Psoas muscle (tissue), 8 donors: ENCODE data around the gene CLN3. TPM values are rescaled to one million over a fixed set of nuclear protein-coding genes. Genes with fewer than 3 reads are reported as not detected.

Source experiments
- ATAC-seq, 4 donors: fragments of 200-7000 bp; cut with Tn5 transposase; one replicate each; pipeline ENCODE4 v1.9.1; 2020; ENCODE audit warnings: moderate library complexity in 3 of 4, mild to moderate bottlenecking in 2 of 4
- DNase-seq, 2 donors: peaks; one replicate each; pipeline ENCODE4 v3.0.0-alpha.2; 2020
- H3K27ac ChIP-seq: fragments of 200-600 bp; one replicate; pipeline ENCODE4 v1.8.0; 2022
- H3K27me3 ChIP-seq, 3 donors: fragments of 200-600 bp in 1 of 3; one replicate each; pipeline versions ENCODE4 v1.6.1 to v1.8.0; 2013 to 2022; ENCODE audit warnings: low read length in 2 of 3, mild to moderate bottlenecking in 2 of 3, moderate library complexity in 1 of 3; ENCODE audit not compliant: insufficient read depth in 3 of 3
- H3K36me3 ChIP-seq, 2 donors: fragments of 200-600 bp in 1 of 2; one replicate each; pipeline versions ENCODE4 v1.6.1 to v1.8.0; 2013 to 2022; ENCODE audit warnings: low read depth in 1 of 2, mild to moderate bottlenecking in 1 of 2, moderate library complexity in 1 of 2; ENCODE audit not compliant: insufficient read depth in 1 of 2
- H3K4me1 ChIP-seq: fragments of 200-600 bp; one replicate; pipeline ENCODE4 v1.8.0; 2022
- H3K4me3 ChIP-seq: fragments of 200-600 bp; one replicate; pipeline ENCODE4 v1.8.0; 2022; ENCODE audit warnings: mild to moderate bottlenecking
- H3K9me3 ChIP-seq: fragments of 200-600 bp; one replicate; pipeline ENCODE4 v1.8.0; 2022
- WGBS, 3 donors: extraction: QIAGEN DNeasy Blood & Tissue Kit; methylation state at CpG; one replicate each; pipeline versions ENCODE4 v1.1.6 to v1.1.7; 2013; 5-methylcytosine and 5-hydroxymethylcytosine counted together
- intact Hi-C, 2 donors: fragments of 100-400 bp; cut with DNase I; formaldehyde crosslinking; loops; one replicate each; pipeline versions ENCODE4 v1.11.0 to v1.14.2; 2022
- polyA plus RNA-seq, 3 donors: library from polyadenylated mRNA; stranded (reverse); fragments of 200-250 nt; gene quantifications; one replicate each; pipeline ENCODE4 v1.2.3, GENCODE V29; 2013
- total RNA-seq, 4 donors: library from RNA; stranded (reverse); fragmentation: NEBNext Ultra II Directional in 2 of 4; extraction: Animal tissue kit (Norgen Biotek cat#: 25700) in 2 of 4; gene quantifications; one replicate each; pipeline versions ENCODE4 v1.2.1 to v1.2.4, GENCODE V29; 2021 to 2023
- TF ChIP-seq, protein P1 (sequence below): fragments of 200-600 bp; IDR thresholded peaks from one replicate; pipeline ENCODE4 v1.8.0; 2022; ENCODE audit warnings: antibody characterized with exemption
- donor health status: healthy with polysubstance abuse.
- donor health status: DM: no; HTN: no; CAD: no; lungs with moderate emphysema.
- donor health status: Bipolar disorder and iron deficiency.
- donor health status: healthy.
- donor health status: DM: yes; HTN: yes; CAD: no.
- donor health status: DM: no; HTN: no; CAD: no.
- donor health status: DM: no; HTN: no; CAD: no.
- donor health status: DM: yes; HTN: yes; CAD: no.

Gene CLN3
- total and polyA plus RNA-seq, 7 donors, result 10.8 to 29.3 (median 15.3) TPM

- no peaks in the 10 kb centered on the region for H3K9me3 ChIP-seq
- 57 to 71% (median 68%) methylated on average over 19 of the region's 19 CpGs for WGBS, 3 donors
- ATAC-seq, result no peak
- no peak overlapping the region for H3K27ac ChIP-seq
- intact Hi-C loops, result no loop called here
- no peaks in the 10 kb centered on the region for H3K4me1 ChIP-seq
- no peaks in the 10 kb centered on the region for H3K36me3 ChIP-seq
- peak overlapping the region; percentile 16 for H3K4me3 ChIP-seq
- DNase-seq, result peak in 1 of 2 donors; percentile 63
- TF ChIP-seq, protein P1, sequence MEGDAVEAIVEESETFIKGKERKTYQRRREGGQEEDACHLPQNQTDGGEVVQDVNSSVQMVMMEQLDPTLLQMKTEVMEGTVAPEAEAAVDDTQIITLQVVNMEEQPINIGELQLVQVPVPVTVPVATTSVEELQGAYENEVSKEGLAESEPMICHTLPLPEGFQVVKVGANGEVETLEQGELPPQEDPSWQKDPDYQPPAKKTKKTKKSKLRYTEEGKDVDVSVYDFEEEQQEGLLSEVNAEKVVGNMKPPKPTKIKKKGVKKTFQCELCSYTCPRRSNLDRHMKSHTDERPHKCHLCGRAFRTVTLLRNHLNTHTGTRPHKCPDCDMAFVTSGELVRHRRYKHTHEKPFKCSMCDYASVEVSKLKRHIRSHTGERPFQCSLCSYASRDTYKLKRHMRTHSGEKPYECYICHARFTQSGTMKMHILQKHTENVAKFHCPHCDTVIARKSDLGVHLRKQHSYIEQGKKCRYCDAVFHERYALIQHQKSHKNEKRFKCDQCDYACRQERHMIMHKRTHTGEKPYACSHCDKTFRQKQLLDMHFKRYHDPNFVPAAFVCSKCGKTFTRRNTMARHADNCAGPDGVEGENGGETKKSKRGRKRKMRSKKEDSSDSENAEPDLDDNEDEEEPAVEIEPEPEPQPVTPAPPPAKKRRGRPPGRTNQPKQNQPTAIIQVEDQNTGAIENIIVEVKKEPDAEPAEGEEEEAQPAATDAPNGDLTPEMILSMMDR, result no peak
- H3K27me3 ChIP-seq, result no peaks in the 10 kb centered on the region
Observed at GRCh38 chr16:28496844-28497243, 5.0 kb upstream of the CLN3 start.

GRCh38 chr16:28495795-28496749 lies 4.2 kb upstream of the CLN3 start:
- 78 to 87% (median 85%) methylated on average over 18 to 20 of the region's 20 CpGs for WGBS, 3 donors
- TF ChIP-seq, protein P1, result no peak
- no peaks in the 10 kb centered on the region for H3K4me1 ChIP-seq
- no peak overlapping the region for H3K27ac ChIP-seq
- H3K36me3 ChIP-seq, result no peaks in the 10 kb centered on the region
- ATAC-seq, result no peak
- H3K9me3 ChIP-seq, result no peaks in the 10 kb centered on the region
- intact Hi-C loops, result no loop called here
- H3K4me3 ChIP-seq, result no peak overlapping the region
- no peaks in the 10 kb centered on the region for H3K27me3 ChIP-seq
- no peak for DNase-seq

DNA sequence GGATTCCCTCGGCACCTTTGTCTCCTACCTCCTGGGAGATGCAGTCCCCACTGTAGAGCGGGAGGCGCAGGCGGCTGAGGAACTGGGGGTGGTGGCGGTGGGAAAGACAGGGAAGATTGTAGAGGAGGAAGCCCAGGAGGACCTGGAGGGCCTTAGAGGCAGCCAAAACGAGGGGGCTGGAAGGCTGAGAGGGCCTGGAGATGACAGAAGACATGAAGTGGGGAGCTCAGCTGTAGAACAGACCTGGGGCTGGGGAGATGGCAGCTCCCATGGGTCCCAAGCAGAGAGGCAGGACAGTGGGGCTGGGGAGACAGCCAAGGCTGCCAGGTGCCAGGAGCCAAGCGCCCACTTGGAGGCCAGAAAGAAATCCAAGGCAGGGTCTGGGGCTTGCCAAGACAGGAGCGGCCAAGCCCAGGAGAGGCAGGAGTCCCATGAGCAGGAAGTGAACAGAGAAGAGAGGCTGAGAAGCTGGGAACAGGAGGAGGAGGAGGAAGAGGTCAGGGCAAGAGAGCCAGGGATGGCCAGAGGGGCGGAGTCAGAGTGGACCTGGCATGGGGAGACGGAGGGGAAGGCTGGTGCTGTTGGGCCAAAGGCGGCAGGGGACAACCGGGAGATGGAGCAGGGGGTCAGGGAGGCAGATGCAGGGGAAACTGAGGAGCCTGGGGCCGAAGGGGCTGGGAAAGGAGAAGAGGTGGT lies 3.4 kb upstream of the CLN3 start:
- intact Hi-C loops, result no loop called here
- DNase-seq, result no peak
- peak overlapping the region; percentile 32 for H3K4me3 ChIP-seq

DNA sequence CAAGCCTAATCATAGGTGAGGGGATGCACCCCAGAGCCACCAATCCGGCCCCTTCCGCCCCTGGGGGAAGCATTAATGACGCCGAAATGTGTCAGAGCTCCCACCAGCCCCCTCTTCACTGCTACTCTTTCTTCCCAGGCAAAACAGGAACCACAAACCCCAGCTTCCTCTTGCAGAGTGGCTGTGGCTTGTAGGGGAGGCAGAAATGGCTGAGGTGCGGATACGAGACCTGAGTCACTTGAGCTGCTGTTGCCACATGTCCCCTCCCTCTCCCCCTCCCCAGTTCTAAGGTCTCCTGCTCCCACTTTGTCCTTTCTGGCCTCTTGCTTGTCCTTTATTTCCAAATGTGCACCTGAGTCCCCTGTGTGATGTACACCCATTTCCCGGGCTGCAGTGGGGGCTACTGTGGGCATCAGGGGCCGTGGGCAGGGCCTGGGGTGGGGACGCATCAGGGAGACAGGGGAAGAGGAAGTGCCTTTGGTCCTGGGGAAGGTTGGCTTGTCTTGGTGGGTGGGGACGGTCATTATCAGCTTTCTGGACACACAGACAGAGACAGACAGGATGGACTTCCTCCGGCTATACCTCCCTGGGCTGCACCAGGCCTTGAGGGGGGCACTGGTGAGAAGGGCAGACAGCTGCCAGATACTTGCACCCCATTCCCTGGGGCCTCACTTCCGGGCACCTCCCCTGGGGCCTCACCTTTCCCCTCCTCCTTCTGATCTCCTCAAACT lies 2.4 kb upstream of the CLN3 start, which contains the start of gene APOBR:
Gene APOBR (plus strand): TSS at position 523 of the 731 bp plus-strand sequence. CDS start 39 bp downstream, at position 562.
- intact Hi-C loops, result loop anchor here (5.0 kb wide), 2 partner anchors 43 to 123 kb away; partner anchors contain the start of gene NUPR1 (in 1 of the 2)
- H3K27me3 ChIP-seq, result no peaks in the 10 kb centered on the region
- no peaks in the 10 kb centered on the region for H3K9me3 ChIP-seq
- no peaks in the 10 kb centered on the region for H3K4me1 ChIP-seq
- no peak for ATAC-seq
- DNase-seq, result peak in 1 of 2 donors; percentile 37
- peak within 1 kb of the TSS; percentile 32 for H3K4me3 ChIP-seq
- TF ChIP-seq, protein P1, result no peak
- peaks cover 0 to 9% of the 10 kb centered on the region in 2 donors for H3K36me3 ChIP-seq
- 70 to 75% (median 75%) methylated on average over 11 to 12 of the region's 12 CpGs for WGBS, 3 donors
- no peak within 1 kb of the TSS for H3K27ac ChIP-seq

More for the DNA sequence above, 3.4 kb upstream of the CLN3 start:
- Histone ChIP-seq H3K9me3 (no peaks in the 10 kb centered on the region), H3K27ac (no peak overlapping the region), H3K27me3 (no peaks in the 10 kb centered on the region), H3K4me1 (no peaks in the 10 kb centered on the region), H3K36me3 (no peaks in the 10 kb centered on the region)
- ATAC-seq, result no peak
- 72 to 75% (median 73%) methylated on average over 13 of the region's 13 CpGs for WGBS, 3 donors
- TF ChIP-seq, protein P1, result no peak
